ENCODE data around the gene SDHB. TPM values are rescaled to one million over a fixed set of nuclear protein-coding genes. Genes with fewer than 3 reads are reported as not detected.
"Not testable (repeated sequence)": the region's sequence is repeated elsewhere in the genome, so short reads cannot be mapped to it uniquely, and the experiment has no call there.

The SDHB gene
- total RNA-seq, 1 donor = 50.4 TPM

DNA sequence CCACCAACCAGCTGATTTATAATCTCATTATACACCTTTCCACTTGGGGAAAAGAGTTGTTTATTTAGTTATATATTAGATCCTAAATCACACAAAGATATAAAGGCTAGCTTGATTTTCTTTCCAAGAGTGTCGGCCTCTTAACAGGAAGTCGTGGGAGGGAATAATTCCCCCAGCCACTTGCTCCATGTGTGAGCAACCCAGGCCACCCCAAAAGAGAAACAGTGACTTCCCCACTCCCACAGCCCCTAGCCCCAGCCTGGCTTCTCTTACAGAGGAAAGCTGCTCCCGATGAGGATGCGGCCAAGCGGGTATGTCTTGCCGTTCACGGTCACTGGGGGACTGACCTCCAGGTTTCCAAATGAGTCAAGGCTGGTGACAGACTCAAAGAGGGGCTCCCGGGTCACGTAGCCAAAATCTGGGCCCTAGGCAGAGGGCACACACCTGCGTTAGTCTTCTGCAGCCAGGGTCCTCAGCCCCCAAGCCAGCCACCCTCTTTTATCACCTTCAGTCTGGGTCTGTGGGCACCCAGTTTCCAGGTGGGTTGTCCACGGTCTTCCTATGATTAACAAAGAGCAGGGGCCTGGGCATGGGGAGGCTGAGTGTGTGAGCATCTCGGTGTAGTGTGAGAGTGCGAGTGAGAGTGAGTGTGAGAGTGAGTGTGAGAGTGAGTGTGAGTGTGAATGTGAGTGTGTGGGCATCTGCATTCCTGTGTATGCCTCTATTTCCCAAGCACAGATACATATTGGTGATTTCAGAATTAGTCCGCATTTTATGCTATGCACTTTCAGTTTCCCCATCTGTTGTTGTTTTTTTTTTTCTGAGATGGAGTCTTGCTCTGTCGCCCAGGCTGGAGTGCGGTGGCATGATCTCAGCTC, 25.4 kb upstream of the SDHB start:
- no peak for DNase-seq (ENCODE audit: low read depth in 2 of 3, low spot score in 2 of 3)

DNA sequence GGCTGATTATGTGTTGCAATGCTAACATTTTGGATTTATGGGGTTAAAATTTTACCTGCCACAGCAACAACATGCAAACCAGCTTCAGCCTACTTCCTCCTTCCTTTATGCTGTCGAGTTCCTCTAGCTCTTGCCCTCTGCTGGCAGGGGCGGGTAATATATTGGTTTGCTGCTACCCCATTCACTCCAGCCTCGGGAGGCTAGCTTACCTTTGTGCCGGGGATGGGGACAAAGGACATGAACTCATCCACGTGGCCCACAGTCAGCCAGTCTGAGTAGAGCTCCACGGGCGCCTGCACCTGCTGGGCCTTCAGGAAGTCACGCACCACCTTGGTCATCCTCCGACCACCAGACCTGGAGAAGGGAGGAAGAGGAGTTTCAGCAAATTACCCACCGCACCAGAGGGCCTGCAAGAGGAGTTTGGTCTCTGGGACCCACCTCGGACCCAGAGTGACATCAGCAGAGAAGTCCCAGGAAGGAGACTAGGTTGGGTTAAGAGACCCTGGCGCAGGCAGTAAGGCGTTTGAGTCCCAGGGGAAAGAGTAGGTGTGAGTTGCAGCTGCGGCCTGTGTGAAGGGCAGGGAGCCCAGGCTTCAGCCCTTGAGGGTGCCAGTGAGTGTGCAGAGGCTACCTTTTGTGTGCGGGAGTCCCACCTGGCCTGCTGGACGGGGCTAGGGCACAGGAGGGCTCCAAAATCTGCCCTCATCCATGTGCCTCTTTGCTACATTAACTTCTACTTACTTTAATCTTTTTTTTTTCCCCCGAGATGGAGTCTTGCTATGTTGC, 21.8 kb upstream of the SDHB start:
- DNase-seq (ENCODE audit: low read depth in 2 of 3, low spot score in 2 of 3) = peak in 1 of 3 donors; percentile 18

DNA sequence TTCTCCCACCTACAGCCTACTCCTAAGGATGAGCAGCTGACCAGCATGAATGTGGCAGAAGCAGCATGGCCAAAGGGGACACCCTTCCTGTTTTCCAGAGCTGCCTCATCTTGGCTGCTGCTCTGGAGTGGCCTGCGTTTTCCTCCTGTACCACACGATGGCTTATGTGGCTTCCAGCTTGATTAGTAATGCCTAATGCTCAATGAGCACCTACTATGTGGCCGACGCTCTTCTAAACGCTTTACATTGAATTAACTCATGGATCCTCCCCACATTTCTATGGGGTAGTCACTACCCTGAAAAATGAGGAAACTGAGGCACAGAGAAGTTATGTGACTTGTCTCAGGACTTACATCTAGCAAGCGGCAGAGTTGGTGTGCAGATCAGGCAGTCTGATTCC, 18.0 kb upstream of the SDHB start:
- DNase-seq (ENCODE audit: low read depth in 2 of 3, low spot score in 2 of 3) = no peak

DNA sequence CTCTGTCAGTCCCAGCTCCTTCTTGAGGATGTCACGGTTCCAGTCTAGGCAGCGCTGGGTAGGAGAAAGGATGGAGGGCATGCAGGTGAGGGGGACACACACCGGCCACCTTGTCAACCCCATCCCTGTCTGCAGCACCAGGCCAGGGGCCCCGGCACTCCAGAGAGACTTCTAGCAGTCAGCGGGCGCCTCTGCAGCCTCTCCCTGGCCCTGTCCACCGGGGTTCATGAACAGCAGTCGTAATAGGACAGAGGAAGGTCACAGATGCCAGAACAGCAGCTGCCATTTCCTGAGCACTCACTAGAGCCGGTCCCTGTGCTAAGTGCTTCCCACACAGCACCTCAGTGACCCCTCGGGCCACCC, 16.3 kb upstream of the SDHB start:
- DNase-seq (ENCODE audit: low read depth in 2 of 3, low spot score in 2 of 3) = no peak

DNA sequence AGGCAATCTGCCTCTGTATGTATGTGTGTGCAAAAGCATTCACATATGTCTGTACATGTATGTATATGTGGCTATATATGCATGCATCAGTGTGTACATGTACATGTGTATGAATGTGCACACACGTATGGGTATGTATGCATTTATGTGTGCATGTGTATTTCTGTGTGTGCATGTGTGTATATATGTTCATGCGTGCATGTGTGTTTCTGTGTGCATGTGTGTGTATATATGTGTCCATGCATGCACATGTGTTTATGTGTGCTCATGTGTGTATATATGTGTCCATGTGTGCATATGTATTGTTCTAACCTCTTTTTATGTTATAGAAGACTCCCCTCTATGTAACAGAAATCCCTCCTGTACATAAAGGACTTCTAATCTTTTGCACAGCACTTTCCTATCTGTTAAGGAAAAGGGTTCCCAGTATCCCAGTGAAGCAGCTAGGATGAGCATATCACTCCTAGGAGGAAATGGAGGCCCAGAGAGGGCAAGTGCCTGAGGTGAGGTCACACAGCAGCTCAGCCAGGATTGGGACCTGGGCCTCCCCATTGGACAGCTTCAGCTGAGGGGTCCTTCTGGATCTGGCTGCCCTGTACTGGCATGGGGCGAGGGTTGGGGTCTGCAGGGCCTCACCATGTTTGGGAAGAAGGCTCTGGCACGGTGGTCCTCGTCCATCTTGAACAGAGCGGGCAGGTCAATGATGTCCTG, 15.8 kb upstream of the SDHB start:
- DNase-seq (ENCODE audit: low read depth in 2 of 3, low spot score in 2 of 3) = no peak

DNA sequence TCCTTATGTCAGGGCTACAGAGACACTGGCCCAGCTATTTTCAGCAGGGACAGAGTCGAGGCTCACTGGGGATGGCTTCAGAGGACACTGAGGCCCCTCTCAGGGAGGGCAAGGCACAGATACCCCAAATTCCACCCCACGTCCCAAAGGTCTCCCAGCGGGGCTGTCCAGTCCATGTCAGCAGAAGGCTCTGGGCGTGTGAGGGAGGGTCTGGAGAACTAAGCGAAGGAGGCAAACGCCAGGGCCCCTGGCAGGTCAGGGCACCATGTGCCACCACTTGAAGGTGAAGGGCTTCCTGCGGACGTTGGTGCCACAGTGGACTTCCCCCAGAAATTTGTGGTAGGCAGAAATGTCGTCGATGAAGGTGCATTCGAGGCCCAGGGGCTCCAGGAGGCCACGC, 15.0 kb upstream of the SDHB start:
- DNase-seq (ENCODE audit: low read depth in 2 of 3, low spot score in 2 of 3) = no peak

DNA sequence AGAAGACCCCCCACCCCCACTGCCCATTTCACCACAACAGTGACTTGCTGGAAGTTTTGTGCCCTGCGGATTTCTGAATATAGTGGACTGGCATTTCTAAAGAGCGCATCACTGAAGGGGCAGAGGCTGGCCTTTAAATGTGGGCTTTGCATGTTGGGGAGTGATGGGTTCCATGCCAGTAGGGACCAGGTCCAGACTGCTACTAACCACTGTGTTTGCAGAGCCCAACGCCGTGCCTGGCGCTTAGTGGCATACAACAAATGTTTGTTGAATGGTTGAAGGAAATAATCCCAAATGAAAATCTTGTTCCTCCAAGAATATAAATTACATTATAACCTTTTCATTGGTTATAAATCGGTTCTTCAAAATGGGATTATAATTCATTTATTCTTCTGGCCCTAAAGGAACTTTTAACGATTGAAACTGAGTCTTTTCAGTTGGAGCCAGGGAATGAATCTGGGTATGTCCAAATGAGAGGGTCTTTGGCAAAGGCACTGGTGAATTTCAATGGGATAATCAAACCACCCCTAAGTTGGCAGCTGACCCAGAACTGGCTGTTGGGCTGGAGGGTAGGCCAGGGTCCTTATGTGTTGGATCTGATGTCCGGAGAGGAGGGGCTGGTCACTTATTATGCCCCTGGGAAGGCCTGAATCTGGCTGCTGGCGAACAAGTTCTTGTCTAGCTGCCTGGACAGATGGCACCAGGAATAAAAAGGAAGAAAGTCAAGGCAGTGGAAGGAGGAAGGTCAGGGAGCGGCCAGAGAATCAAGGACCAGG, 13.8 kb upstream of the SDHB start:
- no peak for DNase-seq (ENCODE audit: low read depth in 2 of 3, low spot score in 2 of 3)

DNA sequence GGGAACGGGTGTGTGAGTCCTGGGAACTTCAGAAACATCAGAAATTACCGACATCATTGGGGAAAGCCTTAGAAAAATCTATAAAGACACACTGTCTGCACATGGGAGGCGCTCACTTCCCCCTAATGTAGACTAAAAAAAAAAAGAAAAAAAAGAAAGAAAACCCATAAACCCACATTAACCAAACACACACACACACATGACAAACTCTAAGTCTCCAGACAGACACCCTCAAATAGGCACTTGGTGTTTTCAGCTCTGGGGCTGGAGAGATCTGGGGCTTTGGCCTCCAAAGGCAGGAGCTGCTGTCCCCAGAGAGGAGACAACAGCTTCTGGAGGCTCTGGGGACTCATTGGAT, 13.2 kb upstream of the SDHB start:
- no peak for DNase-seq (ENCODE audit: low read depth in 2 of 3, low spot score in 2 of 3)

DNA sequence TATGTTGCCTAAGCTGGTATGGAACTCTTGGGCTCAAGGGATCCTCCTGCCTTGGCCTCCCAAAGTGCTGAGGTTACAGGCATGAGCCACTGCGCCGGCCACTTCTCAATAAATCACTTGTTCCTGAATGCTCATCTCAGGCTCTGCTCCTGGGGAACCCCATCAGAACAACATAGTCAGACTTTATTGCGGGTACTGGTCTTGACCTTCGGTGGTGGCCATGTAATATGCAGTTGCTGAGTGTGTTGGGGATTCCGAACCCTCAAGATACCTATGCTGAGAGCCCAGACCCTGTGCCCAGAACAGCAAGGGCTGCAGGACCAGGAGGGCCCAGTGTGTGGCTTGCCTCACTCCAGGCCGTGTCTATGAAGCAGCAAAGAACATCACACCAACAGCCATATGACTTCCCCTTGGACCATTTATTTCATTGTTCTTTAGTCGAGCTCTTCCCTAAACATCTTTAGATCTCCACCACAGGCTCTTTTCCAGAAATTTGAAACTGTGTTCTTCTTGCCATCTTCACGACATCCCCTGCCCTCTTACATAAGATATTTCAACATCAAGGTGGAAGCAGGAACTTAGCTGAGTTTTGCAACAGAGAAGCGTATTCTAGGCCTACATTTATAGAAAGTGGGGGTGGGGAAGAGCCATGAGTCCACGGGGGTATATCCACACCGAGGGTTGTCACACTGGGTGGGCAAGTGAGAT, 12.7 kb upstream of the SDHB start:
- DNase-seq (ENCODE audit: low read depth in 2 of 3, low spot score in 2 of 3) = no peak

DNA sequence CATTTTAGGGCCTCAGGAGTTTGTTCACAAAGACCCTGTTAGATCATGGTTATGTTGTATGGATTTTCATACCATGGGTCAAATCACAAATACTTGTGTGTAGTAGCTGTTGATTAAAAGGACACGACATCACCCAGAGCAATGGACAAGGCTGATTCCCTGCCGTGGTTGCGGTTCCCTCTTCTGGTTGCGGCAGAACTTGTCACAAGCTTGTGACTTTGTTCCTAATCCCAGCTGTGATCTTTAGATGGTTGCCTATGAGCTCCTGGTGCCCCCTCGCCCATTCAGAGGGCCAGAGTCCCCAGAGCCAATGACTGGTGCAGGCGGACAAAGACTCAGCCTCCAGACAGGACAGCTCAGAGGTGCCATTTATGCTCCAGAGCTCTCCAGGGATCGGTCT, 11.8 kb upstream of the SDHB start:
- DNase-seq (ENCODE audit: low read depth in 2 of 3, low spot score in 2 of 3) = no peak

DNA sequence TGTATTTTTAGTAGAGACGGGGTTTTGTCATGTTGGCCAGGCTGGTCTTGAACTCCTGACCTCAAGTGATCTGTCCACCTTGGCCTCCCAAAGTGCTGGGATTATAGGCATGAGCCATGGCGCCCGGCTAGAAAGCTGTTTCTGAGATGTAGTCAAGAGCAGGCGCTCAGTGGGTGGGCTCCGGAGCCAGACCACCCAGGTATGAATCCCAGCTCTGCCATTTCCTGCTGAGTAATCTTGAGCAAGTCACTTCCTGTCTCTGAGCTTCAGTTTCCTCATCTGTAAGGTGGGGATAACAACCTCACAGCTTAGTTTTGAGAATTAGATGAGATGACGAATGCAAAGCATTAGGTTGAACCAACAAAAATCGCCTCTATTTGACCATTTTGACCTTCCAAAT, 8.9 kb upstream of the SDHB start:
- DNase-seq (ENCODE audit: low read depth in 2 of 3, low spot score in 2 of 3) = not testable (repeated sequence)

DNA sequence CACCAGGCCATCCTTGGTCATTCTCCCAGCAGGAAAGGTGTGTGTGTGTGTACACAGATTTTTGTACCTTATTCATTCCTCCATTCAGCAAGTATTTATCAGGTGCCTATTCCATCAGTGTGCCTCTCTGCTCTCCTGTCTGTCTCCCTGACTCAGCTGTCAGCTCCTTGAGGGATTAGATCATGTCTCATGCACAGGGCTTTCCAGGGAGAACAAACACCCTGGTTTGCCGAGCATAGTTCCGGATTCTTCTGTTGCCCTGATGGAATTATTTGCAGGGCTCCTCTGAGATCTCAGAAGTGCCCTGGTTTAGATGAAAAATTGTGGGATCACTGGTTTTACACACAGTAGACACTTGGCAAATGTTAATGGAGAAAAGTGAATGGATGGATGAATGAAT, 8.1 kb upstream of the SDHB start:
- DNase-seq (ENCODE audit: low read depth in 2 of 3, low spot score in 2 of 3) = no peak

DNA sequence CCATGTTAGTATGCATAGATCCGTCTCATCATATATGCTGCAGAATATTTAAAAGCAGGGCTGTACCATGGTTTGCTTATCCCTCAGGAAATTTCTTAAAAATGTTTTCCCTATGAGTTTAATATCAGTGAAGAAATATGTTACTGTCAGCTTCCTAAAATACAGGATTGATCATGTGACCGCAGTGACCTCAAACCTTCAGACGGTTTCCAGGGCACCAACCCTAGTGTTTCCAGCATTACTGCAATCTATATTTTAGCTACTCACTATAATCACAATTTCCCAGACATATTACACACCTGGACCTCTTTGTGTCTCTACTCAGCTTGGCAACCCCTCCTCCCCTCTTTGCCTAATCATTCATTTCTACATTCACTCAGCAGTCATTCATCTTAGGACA, 7.7 kb upstream of the SDHB start:
- no peak for DNase-seq (ENCODE audit: low read depth in 2 of 3, low spot score in 2 of 3)

DNA sequence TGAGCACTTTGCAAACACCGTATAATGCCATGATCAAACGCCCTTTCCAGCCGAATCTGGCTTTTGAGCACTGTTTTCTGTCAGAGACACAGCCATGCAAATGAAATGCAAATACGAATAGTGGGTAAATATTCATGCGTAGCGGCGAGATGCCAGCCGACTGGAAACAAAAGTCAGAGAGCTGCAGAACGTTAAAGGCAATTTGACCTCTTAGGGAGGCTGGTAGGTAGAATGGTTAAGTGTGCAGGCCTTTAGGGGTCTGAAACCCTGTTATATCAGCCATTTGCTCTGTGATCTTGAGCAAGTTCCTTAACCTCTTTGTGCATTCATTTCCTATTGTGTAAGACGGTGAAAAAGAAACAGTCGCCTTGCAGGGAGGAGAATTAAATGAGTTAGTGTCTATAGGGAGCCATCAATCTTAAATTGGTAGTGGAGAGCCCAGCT, 6.5 kb upstream of the SDHB start:
- DNase-seq (ENCODE audit: low read depth in 2 of 3, low spot score in 2 of 3) = no peak

DNA sequence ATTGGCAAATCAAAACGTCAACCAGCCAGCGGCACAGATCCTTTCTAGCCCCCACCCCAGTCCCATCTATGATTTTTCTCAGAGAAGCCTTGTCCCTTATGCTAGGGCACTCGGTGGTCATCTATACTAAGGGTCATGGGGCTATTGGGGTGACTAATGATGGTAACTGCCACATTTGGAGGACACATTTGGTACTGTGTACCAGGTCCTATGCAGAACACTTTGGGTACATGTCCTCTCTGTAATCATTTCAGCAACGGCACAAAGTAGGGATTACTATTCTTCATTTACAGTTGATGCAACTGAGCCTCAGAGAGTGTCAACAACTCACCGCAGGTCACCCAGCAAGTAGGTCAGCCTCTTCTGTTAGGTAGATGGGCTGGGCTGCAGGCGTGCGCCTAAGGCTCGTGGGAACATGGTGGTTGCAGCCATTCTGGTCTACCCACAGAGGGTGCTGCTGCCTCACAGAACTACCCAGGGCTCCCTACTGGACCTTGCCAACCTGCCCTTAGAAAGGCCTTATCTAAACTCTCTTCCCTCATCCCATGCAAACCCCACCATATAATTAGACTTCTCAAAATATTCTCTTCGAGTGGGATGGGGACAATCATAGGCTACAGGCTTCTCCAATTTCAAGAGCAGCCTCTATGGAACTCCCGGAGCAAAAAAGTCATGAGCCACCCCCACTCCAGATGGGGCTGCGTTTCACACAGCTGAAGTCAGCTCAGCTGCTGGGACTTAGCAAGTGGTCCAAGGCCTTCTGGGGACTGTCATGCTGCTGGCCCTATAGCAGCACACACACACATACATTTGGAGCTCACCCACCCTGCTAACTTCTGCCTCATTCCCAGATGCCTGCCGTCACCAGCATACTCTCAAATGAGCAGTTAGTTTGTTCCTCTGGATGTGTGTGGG, 5.8 kb upstream of the SDHB start:
- peak in 2 of 3 donors; percentile 66 to 77 for DNase-seq (ENCODE audit: low read depth in 2 of 3, low spot score in 2 of 3)

DNA sequence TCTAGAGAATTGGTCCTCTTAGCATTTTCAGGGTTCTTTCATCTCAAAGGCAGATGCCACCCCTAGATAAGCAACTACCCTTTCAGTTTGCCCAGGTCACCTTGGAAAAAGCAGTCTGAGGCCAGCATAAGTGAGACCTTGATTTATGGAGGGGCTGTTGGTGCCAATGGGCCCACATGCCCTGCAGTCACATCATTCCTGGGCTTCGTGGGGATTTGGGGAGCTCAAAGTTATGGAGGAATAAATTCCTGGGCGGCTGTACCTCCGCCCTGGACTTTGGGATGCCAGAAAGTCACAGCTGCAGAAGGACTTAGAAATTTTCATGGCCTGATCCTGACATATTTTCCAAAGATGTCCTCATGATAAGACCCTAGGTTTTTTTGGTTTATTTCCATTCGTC, 2.7 kb upstream of the SDHB start:
- no peak for DNase-seq (ENCODE audit: low read depth in 2 of 3, low spot score in 2 of 3)

DNA sequence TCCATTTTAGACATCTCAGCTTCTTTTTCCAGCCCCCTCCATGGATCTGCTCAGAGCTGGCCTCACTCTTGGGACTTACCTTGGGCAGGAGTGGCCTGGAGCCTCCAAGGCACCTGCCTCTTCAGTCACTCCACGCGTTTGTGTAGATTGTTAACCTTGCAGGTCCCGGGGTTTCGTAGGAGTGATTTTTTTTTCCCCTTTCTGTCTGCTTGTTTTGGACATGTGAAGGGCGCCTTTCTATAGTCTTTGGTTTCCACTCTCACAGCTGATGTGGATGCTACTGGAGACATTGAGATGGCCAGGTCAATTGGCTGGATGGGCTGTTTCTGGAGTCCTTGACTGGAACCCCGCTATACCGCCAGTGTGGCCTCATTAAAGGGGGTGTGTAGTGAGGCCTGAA, 2.0 kb upstream of the SDHB start:
- no peak for DNase-seq (ENCODE audit: low read depth in 2 of 3, low spot score in 2 of 3)

DNA sequence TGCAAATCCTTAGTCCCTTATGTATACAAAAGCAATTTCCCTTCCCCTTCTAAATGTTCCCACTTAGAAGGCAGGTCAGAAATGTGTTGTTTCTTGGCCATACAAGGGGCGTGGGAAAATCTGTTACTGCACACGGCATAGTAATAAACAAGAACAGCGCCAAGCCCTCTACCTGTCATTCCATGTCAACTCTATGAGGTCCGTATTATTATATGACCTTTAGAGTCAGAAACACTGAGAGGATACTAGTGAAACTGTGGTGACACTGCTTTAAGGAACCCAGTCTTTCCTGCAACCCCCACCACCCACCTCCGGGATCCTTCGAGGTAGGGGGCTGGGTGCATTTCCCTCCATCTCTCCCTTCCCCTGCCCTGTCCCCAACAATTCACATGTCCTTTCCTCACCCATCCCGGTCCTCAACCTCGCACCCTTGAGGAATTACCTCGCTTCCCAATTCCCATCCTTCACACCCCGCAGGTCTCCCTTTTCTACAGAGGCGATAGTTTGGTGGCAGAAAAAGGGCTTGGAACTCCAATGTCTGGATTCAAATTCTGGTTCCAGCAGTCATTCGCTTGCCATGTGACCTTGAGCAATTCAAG, 647 bp downstream of the SDHB start:
- no peak for DNase-seq (ENCODE audit: low read depth in 2 of 3, low spot score in 2 of 3)

DNA sequence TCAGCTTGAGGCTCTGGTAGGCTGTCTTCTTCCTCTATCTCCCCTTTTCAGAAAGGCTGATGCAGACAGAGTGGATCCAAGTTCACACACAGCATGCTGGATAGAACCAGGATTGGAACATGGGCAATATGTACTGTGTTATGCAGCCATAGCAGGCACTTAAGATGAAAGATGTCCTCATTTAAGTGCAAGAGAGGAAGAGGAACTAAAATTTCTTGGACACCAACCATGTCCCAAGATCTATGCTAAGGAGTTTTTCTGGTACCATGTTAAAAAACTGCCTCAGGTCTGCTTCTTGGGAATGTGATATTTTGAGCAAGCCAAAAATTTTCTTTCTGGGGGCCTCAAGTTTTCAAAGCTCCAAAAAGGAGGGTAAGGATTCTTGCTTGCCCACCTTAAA, 1.2 kb downstream of the SDHB start:
- no peak for DNase-seq (ENCODE audit: low read depth in 2 of 3, low spot score in 2 of 3)
